ENCODE measurements around the gene KLHL41. TPM values are rescaled to one million over a fixed set of nuclear protein-coding genes. Genes with fewer than 3 reads are reported as not detected.

Gene KLHL41
- total RNA-seq, 4 donors from 2014 or later: 0.65 to 0.85 (median 0.66) TPM; not detected in 1

DNA sequence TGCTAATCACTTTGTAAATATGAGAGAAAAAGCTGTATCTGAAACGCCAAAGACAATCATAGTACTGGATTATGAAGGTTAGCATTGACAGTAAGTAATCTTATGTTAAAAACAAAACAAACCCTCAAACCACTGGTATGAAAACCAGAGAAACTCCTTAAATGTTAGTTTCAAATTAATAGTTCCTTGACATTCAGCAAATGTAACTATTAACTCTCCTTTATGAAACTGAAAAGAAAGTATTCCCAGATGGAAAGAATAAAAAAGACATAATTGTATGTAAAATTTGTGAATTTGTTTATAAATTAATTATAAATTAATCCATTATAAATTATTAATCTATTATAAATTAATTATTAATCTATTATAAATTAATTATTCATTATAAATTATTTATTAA is 51.9 kb downstream of the KLHL41 start:
- TF ChIP-seq, protein P1, sequence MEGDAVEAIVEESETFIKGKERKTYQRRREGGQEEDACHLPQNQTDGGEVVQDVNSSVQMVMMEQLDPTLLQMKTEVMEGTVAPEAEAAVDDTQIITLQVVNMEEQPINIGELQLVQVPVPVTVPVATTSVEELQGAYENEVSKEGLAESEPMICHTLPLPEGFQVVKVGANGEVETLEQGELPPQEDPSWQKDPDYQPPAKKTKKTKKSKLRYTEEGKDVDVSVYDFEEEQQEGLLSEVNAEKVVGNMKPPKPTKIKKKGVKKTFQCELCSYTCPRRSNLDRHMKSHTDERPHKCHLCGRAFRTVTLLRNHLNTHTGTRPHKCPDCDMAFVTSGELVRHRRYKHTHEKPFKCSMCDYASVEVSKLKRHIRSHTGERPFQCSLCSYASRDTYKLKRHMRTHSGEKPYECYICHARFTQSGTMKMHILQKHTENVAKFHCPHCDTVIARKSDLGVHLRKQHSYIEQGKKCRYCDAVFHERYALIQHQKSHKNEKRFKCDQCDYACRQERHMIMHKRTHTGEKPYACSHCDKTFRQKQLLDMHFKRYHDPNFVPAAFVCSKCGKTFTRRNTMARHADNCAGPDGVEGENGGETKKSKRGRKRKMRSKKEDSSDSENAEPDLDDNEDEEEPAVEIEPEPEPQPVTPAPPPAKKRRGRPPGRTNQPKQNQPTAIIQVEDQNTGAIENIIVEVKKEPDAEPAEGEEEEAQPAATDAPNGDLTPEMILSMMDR (IDR thresholded peaks at IDR 0.05; ENCODE audit: low read depth): no peak

DNA sequence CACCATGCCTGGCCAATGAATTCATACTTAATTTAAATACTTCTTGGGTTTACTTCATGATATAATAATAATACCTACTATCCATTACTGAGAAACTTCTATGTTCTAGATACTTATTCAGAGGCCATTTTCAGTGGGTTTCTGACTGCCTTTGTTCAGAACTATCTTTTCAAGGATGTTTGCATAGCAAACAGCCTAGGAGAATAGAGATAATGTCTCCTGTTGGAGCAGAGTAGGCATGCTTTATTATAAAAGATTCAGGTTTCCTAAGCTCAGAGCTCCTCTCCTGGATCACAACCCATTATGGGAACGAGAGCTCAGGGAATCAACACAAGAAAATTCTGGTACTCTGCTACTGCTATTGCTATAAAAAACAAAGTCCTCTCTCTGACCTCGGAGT is 53.0 kb downstream of the KLHL41 start:
- TF ChIP-seq, protein P1 (IDR thresholded peaks at IDR 0.05; ENCODE audit: low read depth): no peak

DNA sequence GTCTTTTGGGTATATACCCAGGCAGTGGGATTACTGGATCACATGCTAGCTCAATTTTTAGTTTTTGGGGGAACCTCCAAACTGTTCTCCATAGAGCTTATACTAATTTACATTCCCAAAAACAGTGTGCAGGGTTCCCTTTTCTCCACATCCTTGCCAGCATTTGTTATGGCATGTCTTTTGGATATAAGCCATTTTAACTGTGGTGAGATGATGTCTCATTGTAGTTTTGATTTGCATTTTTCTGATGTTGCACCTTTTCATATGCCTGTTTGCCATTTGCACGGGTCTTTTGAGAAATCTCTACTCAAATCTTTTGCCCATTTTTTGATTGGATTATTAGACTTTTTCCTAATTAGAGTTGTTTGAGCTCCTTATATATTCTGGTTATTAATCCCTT is 56.2 kb downstream of the KLHL41 start:
- TF ChIP-seq, protein P1 (IDR thresholded peaks at IDR 0.05; ENCODE audit: low read depth): no peak

DNA sequence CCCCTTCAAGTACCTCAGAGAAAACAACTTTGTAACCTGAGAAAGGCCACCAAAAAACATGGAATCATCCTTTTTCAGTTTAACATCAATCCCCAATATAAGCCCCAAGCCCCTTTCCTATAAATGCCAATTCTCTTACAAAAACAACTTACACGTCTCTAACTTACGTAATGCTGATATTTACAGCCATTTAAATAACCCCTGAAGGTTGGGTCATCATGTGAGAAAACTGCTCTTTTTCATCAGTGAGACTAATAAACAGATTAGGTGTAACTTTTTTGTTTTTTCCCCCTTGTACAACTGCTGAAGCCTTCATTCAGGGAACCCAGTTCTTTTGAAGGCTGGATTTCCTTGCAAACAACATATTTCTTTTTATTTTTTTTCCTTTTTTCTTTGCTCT is 60.4 kb downstream of the KLHL41 start:
- TF ChIP-seq, protein P1 (IDR thresholded peaks at IDR 0.05; ENCODE audit: low read depth): no peak

DNA sequence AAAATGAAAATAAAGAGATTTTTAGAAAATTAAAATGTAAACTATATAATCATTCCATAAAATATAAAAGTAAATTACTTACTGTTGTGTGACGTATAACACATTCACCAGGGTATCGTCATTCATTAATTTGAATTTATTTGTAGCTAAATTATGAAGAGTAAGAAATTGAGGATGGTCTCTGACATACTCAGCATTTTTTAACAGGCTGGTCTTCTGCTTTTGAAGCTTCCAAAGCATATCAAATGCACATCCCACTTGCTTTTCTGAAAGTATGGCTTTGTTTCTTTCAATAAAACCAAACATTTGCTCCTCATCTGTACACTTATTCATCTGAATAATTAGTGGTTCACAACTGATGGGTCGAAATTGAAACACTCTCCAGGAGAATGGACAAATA is 62.1 kb downstream of the KLHL41 start:
- TF ChIP-seq, protein P1 (IDR thresholded peaks at IDR 0.05; ENCODE audit: low read depth): no peak

DNA sequence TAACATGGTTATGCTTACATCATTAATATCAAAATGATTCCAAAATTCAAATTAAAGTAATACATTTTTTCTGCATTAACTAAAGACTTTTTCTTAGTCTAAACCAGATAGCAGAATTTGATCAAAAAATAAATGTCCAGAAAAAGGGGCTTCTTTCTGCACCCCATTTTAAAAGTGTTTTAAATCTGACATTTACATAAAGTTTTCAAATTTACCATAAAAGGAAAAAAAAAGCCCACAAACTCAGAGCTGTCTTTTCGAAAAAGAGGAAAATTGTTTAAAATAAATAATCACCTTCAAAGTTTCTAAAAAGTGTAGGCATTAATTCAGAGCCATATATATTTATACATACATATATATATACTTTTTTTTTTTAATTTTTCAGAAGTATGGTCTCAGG is 62.7 kb downstream of the KLHL41 start:
- TF ChIP-seq, protein P1 (IDR thresholded peaks at IDR 0.05; ENCODE audit: low read depth): no peak

DNA sequence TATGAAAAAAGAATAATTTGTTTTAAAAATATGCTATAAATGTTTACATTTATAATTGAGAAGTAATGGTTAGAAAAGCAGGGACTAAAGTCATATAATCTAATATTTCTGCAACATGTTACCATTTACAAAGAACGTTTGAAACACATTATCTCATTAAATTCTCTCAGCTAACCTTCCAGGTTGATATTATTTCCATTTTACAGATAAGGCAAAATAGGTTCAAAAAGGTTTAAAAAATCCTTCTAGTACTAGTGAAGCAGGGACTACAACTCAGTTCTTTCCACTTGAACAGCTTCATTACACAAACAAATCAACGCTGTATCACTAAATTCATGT is 63.3 kb downstream of the KLHL41 start:
- TF ChIP-seq, protein P1 (IDR thresholded peaks at IDR 0.05; ENCODE audit: low read depth): no peak

All from subcutaneous adipose tissue (tissue), 4 donors.